GM12891 (cell line): ENCODE data around the gene KPNA6.

Experiments
- DNase-seq: peaks from one replicate; pipeline ENCODE4 v3.0.0; 2011; ENCODE audit warnings: low spot score; ENCODE audit not compliant: insufficient read length
- FAIRE-seq: peaks from 2 replicates; lab custom pipeline; 2011; peaks lifted over from hg19 to GRCh38; lab: Jason Lieb, UNC
- PAX5 ChIP-seq: IDR thresholded peaks from 2 replicates; pipeline ENCODE4 v1.6.1; 2011; ENCODE audit warnings: low read length, moderate library complexity, mild to moderate bottlenecking; ENCODE audit not compliant: insufficient read depth, severe bottlenecking
- POLR2A ChIP-seq: IDR thresholded peaks from 2 replicates; pipeline ENCODE4 v1.6.1; 2011; ENCODE audit warnings: low read depth, low read length, control low read depth
- POLR2AphosphoS5 ChIP-seq: IDR thresholded peaks from 2 replicates; pipeline ENCODE4 v1.6.1; 2011; ENCODE audit warnings: low read depth, low read length, control low read depth
- POU2F2 ChIP-seq: IDR thresholded peaks from 2 replicates; pipeline ENCODE4 v1.6.1; 2011; ENCODE audit warnings: low read depth, mild to moderate bottlenecking, control low read depth, low read length, moderate library complexity
- SPI1 ChIP-seq: IDR thresholded peaks from 2 replicates; pipeline ENCODE4 v1.6.1; 2011; ENCODE audit warnings: low read depth, low read length, control low read depth
- TAF1 ChIP-seq: IDR thresholded peaks from 2 replicates; pipeline ENCODE4 v1.6.1; 2011; ENCODE audit warnings: low read depth, low read length, control low read depth

Gene KPNA6

GRCh38 chr1:32198237-32199042 is 90.6 kb downstream of the KPNA6 start:
- TF ChIP-seq TAF1 (no peak), POLR2AphosphoS5 (peak; percentile 33; the same call in 1 of the 2 replicates)
- FAIRE-seq (no peak), DNase-seq (no peak)

GRCh38 chr1:32199043-32199716 is 91.3 kb downstream of the KPNA6 start:
- FAIRE-seq (no peak), DNase-seq (no peak)
- TF ChIP-seq POU2F2 (no peak), POLR2AphosphoS5 (no peak; the same call in 1 of the 2 replicates), TAF1 (no peak), POLR2A (no peak), PAX5 (no peak), SPI1 (no peak)

GRCh38 chr1:32199717-32200072 is 91.8 kb downstream of the KPNA6 start:
- FAIRE-seq (no peak), DNase-seq (no peak)
- no peak for TF ChIP-seq POU2F2
- TF ChIP-seq POLR2AphosphoS5 = no peak
- TF ChIP-seq POLR2A = no peak
- TF ChIP-seq PAX5 = no peak
- no peak for TF ChIP-seq SPI1
- no peak for TF ChIP-seq TAF1

- TF ChIP-seq POLR2AphosphoS5 (no peak; the same call in 1 of the 2 replicates), POU2F2 (peak; percentile 98), TAF1 (no peak), SPI1 (peak; percentile 61)
- FAIRE-seq (peak; percentile 90), DNase-seq (peak; percentile 71)
These were observed 92.6 kb downstream of the KPNA6 start, which contains the start of gene CCDC28B for GRCh38 chr1:32200226-32201010. Gene CCDC28B (plus strand): TSS chr1:32200595. CDS start chr1:32201936, 1,341 bp downstream.

- TF ChIP-seq POLR2AphosphoS5 (0 out of 2 replicates have a peak, but pooled peaks have one; percentile 28), POLR2A (peak; percentile 56; the same call in 1 of the 2 replicates), POU2F2 (no peak), TAF1 (peak; percentile 2; the same call in 1 of the 2 replicates), SPI1 (0 out of 2 replicates have a peak, but pooled peaks have one; percentile 12), PAX5 (no peak)
- DNase-seq (peak; percentile 62), FAIRE-seq (peak; percentile 87)
These were observed 93.4 kb downstream of the KPNA6 start for GRCh38 chr1:32201011-32201855.

GRCh38 chr1:32204943-32205361 is 97.1 kb downstream of the KPNA6 start:
- no peak for FAIRE-seq
- no peak for TF ChIP-seq SPI1
- no peak for TF ChIP-seq POU2F2
- no peak for TF ChIP-seq PAX5
- TF ChIP-seq TAF1 = no peak
- TF ChIP-seq POLR2AphosphoS5 = no peak
- TF ChIP-seq POLR2A = no peak

GRCh38 chr1:32205401-32206370 is 97.8 kb downstream of the KPNA6 start, which contains the start of gene IQCC:
Gene IQCC (plus strand): TSS chr1:32205671. CDS start chr1:32205682, 11 bp downstream.
- FAIRE-seq = peak; percentile 98
- DNase-seq = peak; percentile 93
- 0 out of 2 replicates have a peak, but pooled peaks have one; percentile 16 for TF ChIP-seq TAF1
- peak; percentile 83 for TF ChIP-seq POLR2AphosphoS5
- TF ChIP-seq SPI1 = no peak
- TF ChIP-seq POLR2A = peak; percentile 69
- TF ChIP-seq POU2F2 = no peak; the same call in 1 of the 2 replicates

More at GRCh38 chr1:32204943-32205361, 97.1 kb downstream of the KPNA6 start:
- DNase-seq = no peak

- FAIRE-seq (no peak), DNase-seq (no peak)
- TF ChIP-seq TAF1 (no peak), POLR2A (no peak), SPI1 (no peak; the same call in 1 of the 2 replicates), PAX5 (no peak), POLR2AphosphoS5 (no peak), POU2F2 (no peak)
These were observed 100.6 kb downstream of the KPNA6 start for GRCh38 chr1:32208469-32208868.
